Stomach (tissue), 9 donors: ENCODE data around the gene DNLZ. TPM values are rescaled to one million over a fixed set of nuclear protein-coding genes. Genes with fewer than 3 reads are reported as not detected.

ENCODE experiments used
- DNase-seq, 2 donors: peaks; one replicate each; pipeline versions ENCODE4 v3.0.0 to v3.0.0-alpha.2; 2013 to 2019
- H3K27ac ChIP-seq, 5 donors: fragments of 200-600 bp in 4 of 5; sonication (generic) in 4 of 5; one replicate each; pipeline ENCODE4 v1.5.1; 2013 to 2019; ENCODE audit warnings: mild to moderate bottlenecking in 1 of 5, moderate library complexity in 1 of 5
- H3K27me3 ChIP-seq, 3 donors: fragments of 200-600 bp; sonication (generic); one replicate each; pipeline ENCODE4 v1.5.1; 2017 to 2019; ENCODE audit warnings: mixed run types in 1 of 3
- H3K36me3 ChIP-seq, 4 donors: fragments of 200-600 bp; sonication (generic); 1 replicate in 3 of 4; 2 replicates in 1 of 4; pipeline ENCODE4 v1.5.1; 2016 to 2019
- H3K4me1 ChIP-seq, 4 donors: fragments of 200-600 bp; sonication (generic); one replicate each; pipeline ENCODE4 v1.5.1; 2016 to 2019
- H3K4me3 ChIP-seq, 4 donors: fragments of 200-600 bp; sonication (generic) in 3 of 4; one replicate each; pipeline ENCODE4 v1.5.1; 2016 to 2019; ENCODE audit warnings: mild to moderate bottlenecking in 1 of 4
- H3K9me3 ChIP-seq, 4 donors: fragments of 200-600 bp; sonication (generic); one replicate each; pipeline ENCODE4 v1.5.1; 2016 to 2019
- EP300 ChIP-seq: sonication (generic); formaldehyde crosslinking; IDR thresholded peaks from one replicate; pipeline ENCODE4 v1.6.1; 2017; ENCODE audit warnings: antibody characterized with exemption
- POLR2A ChIP-seq, 4 donors: fragments of 450-650 bp; IDR thresholded peaks; one replicate each; pipeline ENCODE4 v1.6.1; 2016; ENCODE audit warnings: antibody characterized with exemption in 4 of 4, control low read depth in 2 of 4, mild to moderate bottlenecking in 1 of 4, moderate library complexity in 1 of 4
- POLR2AphosphoS5 ChIP-seq, 3 donors: sonication (generic); formaldehyde crosslinking; IDR thresholded peaks; one replicate each; pipeline ENCODE4 v1.6.1; 2016; ENCODE audit warnings: antibody characterized with exemption in 3 of 3
- WGBS, 5 donors: extraction: QIAGEN DNeasy Blood & Tissue Kit in 3 of 5; methylation state at CpG; one replicate each; pipeline versions ENCODE4 v1.1.5 to v1.1.7; 2013 to 2018; 5-methylcytosine and 5-hydroxymethylcytosine counted together
- intact Hi-C: fragments of 100-400 bp; cut with DNase I; formaldehyde crosslinking; loops from one replicate; pipeline ENCODE4 v1.15.1; 2023; ENCODE audit warnings: low total_unique reads
- polyA plus RNA-seq, 3 donors: library from polyadenylated mRNA; stranded (reverse); fragments of 200-250 nt; gene quantifications; one replicate each; pipeline ENCODE4 v1.2.3, GENCODE V29; 2013
- total RNA-seq, 5 donors: library from RNA; depleted of rRNA; stranded (reverse); fragments of >200 nt; gene quantifications; one replicate each; pipeline versions ENCODE4 v1.1.0 to v1.2.3, GENCODE V29; 2014 to 2016
- TF ChIP-seq, protein P1 (sequence below), 7 experiments: fragments of 450-650 bp in 4 of 7; fragments of 200-600 bp in 3 of 7; sonication (generic) in 3 of 7; IDR thresholded peaks; one replicate each; pipeline ENCODE4 v1.5.1; 2016 to 2019; ENCODE audit warnings: antibody characterized with exemption in 7 of 7, control low read depth in 2 of 7, mild to moderate bottlenecking in 1 of 7
- donor health status: healthy with polysubstance abuse.
- donor health status: Bipolar disorder and iron deficiency.
- donor health status: healthy.

Gene DNLZ
- total and polyA plus RNA-seq, 8 donors = 1.3 to 16.8 (median 10.1) TPM; not detected in 1

- no peaks in the 10 kb centered on the region for H3K9me3 ChIP-seq
- DNase-seq = peak; percentile 69 to 87
- intact Hi-C loops = no loop called here
- H3K4me1 ChIP-seq = peaks cover 28 to 50% (median 40%) of the 10 kb centered on the region in 4 donors
- 18 to 30% (median 24%) methylated on average over 3 to 13 of the region's 13 CpGs for WGBS, 5 donors
- peak overlapping the region; percentile 64 to 87 (median 68) for H3K4me3 ChIP-seq
- TF ChIP-seq EP300 (no peak), POLR2A (IDR thresholded peaks at IDR 0.05) (no peak), POLR2AphosphoS5 (IDR thresholded peaks at IDR 0.05) (no peak)
- TF ChIP-seq, protein P1, sequence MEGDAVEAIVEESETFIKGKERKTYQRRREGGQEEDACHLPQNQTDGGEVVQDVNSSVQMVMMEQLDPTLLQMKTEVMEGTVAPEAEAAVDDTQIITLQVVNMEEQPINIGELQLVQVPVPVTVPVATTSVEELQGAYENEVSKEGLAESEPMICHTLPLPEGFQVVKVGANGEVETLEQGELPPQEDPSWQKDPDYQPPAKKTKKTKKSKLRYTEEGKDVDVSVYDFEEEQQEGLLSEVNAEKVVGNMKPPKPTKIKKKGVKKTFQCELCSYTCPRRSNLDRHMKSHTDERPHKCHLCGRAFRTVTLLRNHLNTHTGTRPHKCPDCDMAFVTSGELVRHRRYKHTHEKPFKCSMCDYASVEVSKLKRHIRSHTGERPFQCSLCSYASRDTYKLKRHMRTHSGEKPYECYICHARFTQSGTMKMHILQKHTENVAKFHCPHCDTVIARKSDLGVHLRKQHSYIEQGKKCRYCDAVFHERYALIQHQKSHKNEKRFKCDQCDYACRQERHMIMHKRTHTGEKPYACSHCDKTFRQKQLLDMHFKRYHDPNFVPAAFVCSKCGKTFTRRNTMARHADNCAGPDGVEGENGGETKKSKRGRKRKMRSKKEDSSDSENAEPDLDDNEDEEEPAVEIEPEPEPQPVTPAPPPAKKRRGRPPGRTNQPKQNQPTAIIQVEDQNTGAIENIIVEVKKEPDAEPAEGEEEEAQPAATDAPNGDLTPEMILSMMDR (IDR thresholded peaks at IDR 0.05) = no peak
- H3K27ac ChIP-seq = peak overlapping the region in 4 of 5 donors; percentile 56 to 87 (median 74)
- peaks cover 0 to 16% (median 0%) of the 10 kb centered on the region in 3 donors for H3K27me3 ChIP-seq
- no peaks in the 10 kb centered on the region for H3K36me3 ChIP-seq
Observed at GRCh38 chr9:136328011-136328621, 35.4 kb downstream of the DNLZ start.

DNA sequence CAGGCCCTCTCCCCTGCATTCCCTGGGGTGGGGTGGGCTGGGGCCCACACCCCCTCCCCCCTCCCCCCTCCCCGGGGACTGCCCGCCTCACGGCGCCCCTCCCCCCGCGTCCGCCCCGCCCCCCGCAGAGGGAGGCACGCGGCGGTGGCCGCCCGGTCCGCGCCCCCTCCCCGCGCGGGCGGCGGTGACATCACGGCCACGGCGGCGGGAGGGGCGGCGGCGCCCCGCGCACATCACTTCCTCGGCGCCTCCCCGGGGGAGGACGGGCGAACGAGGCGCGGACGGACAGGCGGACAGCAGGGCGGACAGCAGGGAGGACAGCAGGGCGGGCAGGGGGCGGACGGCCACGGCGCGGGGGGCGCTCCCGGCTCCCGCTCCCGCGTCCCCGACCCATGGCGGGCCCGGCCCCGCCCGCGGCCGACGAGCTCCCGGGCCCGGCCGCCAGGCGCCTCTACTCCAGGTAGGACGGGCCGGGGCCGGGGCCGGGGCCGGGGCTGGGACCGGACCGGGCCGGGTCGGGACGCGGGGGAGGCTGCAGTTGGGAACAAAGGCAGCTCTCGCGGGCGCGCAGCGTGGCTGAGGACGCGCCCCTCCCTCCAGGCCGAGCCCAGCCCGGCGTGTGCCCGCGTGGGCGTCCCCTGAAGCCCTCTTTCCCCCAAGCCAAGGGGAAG lies 36.1 kb downstream of the DNLZ start, which contains the start of gene GPSM1:
TSS of gene GPSM1 (plus strand) at position 236 of the 671 bp plus-strand sequence. CDS start at position 393, 157 bp downstream.
- intact Hi-C loops = no loop called here
- 0 to 3% (median 0%) methylated on average over 13 to 84 of the region's 88 CpGs; no CpG with 5 or more reads in 1 of the 5 donors for WGBS, 5 donors

GRCh38 chr9:136326761-136327303 lies 36.7 kb downstream of the DNLZ start:
- Histone ChIP-seq H3K27ac (peak overlapping the region; percentile 16 to 87 (median 74)), H3K9me3 (no peaks in the 10 kb centered on the region), H3K27me3 (peaks cover 0 to 16% (median 0%) of the 10 kb centered on the region in 3 donors), H3K4me1 (peaks cover 28 to 50% (median 40%) of the 10 kb centered on the region in 4 donors), H3K4me3 (peak overlapping the region; percentile 64 to 87 (median 68)), H3K36me3 (no peaks in the 10 kb centered on the region)
- DNase-seq = no peak
- no peak for TF ChIP-seq EP300
- no peak for TF ChIP-seq POLR2A (IDR thresholded peaks at IDR 0.05)
- TF ChIP-seq POLR2AphosphoS5 (IDR thresholded peaks at IDR 0.05) = no peak
- TF ChIP-seq, protein P1 (IDR thresholded peaks at IDR 0.05) = no peak
- 41 to 61% (median 50%) methylated on average over 11 to 17 of the region's 17 CpGs for WGBS, 5 donors
- intact Hi-C loops = no loop called here

More for the DNA sequence above, 36.1 kb downstream of the DNLZ start, which contains the start of gene GPSM1:
- Histone ChIP-seq H3K27me3 (peaks cover 0 to 16% (median 0%) of the 10 kb centered on the region in 3 donors), H3K9me3 (no peaks in the 10 kb centered on the region), H3K27ac (peak within 1 kb of the TSS; percentile 47 to 87 (median 74)), H3K4me3 (peak within 1 kb of the TSS; percentile 64 to 87 (median 68)), H3K36me3 (no peaks in the 10 kb centered on the region), H3K4me1 (peaks cover 28 to 50% (median 40%) of the 10 kb centered on the region in 4 donors)
- DNase-seq = peak in 1 of 2 donors; percentile 88
- TF ChIP-seq POLR2AphosphoS5 (IDR thresholded peaks at IDR 0.05) = peak; percentile 57 to 77 (median 62)
- TF ChIP-seq, protein P1 (IDR thresholded peaks at IDR 0.05) = no peak

- Histone ChIP-seq H3K36me3 (no peaks in the 10 kb centered on the region), H3K27me3 (peaks cover 0 to 16% (median 0%) of the 10 kb centered on the region in 3 donors), H3K9me3 (no peaks in the 10 kb centered on the region), H3K4me1 (peaks cover 28 to 50% (median 40%) of the 10 kb centered on the region in 4 donors), H3K4me3 (peak overlapping the region in 1 of 4 donors; percentile 5), H3K27ac (peak overlapping the region; percentile 16 to 87 (median 74))
- DNase-seq = peak in 1 of 2 donors; percentile 73
- TF ChIP-seq, protein P1 (IDR thresholded peaks at IDR 0.05) = no peak
- TF ChIP-seq POLR2AphosphoS5 (IDR thresholded peaks at IDR 0.05) (no peak), POLR2A (IDR thresholded peaks at IDR 0.05) (no peak), EP300 (no peak)
- 38 to 60% (median 54%) methylated on average over 19 to 28 of the region's 28 CpGs for WGBS, 5 donors
- intact Hi-C loops = no loop called here
Observed at GRCh38 chr9:136326061-136326760, 37.3 kb downstream of the DNLZ start.
